Measurements from ENCODE around the gene CRACR2A. TPM values are rescaled to one million over a fixed set of nuclear protein-coding genes. Genes with fewer than 3 reads are reported as not detected.

Gene CRACR2A
- total and polyA plus RNA-seq, 2 of the 4 experiments (the other 2 are of a cell fraction): 0.54 to 0.60 TPM

DNA sequence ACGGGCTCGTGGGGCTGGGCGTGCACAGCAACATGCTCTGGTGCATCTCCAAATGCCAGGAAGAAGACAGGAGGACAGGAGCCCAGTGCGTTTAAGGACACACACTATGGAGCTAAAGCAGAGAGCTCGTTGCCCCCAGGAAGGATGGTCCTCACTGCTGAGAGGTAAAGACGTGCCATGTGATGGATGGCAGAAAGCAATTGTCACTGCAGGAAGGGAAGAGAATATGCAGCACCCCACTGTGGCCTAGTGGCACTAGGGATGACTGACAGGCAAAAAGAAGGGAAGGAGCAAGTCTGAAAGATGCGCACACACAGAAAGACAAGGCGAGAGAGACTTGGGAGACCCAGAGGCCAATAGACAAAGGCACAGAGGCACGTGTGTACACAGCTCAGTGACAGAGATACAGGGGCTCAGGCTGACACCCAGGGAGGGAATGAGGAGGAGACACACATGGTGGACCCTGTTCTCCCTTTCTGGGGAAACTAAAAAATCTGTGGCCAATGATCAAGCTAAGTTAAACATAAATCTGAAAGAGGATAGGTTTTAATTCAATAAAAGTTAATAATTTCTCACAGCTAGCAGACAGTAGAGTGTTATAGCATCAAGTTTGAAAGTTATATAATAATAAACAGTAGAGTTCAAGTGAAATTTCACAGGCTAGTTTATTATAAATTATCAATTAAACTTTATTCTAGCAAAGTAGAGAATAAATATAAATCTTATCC is 78.8 kb downstream of the CRACR2A start:
- H3K27ac ChIP-seq (ENCODE audit: insufficient read depth, low read length): no peak overlapping the region
- POLR2A ChIA-PET (ENCODE audit: unreplicated experiment): no interaction called here
- H4K8ac ChIP-seq (ENCODE audit: low read depth in 2 of 2, low read length in 2 of 2): no peak overlapping the region
- H2AK5ac ChIP-seq (ENCODE audit: low read depth, low read length): no peak overlapping the region
- CTCF ChIA-PET: no interaction called here
- DNase-seq (no peak), ATAC-seq (ENCODE audit: low read depth) (no peak)
- no peak overlapping the region for H2BK20ac ChIP-seq (ENCODE audit: low read depth, low read length)
- dilution Hi-C loops (cut with HindIII; ENCODE audit: low sequenced_read_pairs, unreplicated experiment) (no loop called here), intact Hi-C loops (cut with micrococcal nuclease) (no loop called here), in situ Hi-C loops (cut with MboI; ENCODE audit: low sequenced_read_pairs) (no loop called here)
- no peak overlapping the region for H4K91ac ChIP-seq (ENCODE audit: insufficient read depth, low read depth, low read length)
- TF ChIP-seq, protein P1, sequence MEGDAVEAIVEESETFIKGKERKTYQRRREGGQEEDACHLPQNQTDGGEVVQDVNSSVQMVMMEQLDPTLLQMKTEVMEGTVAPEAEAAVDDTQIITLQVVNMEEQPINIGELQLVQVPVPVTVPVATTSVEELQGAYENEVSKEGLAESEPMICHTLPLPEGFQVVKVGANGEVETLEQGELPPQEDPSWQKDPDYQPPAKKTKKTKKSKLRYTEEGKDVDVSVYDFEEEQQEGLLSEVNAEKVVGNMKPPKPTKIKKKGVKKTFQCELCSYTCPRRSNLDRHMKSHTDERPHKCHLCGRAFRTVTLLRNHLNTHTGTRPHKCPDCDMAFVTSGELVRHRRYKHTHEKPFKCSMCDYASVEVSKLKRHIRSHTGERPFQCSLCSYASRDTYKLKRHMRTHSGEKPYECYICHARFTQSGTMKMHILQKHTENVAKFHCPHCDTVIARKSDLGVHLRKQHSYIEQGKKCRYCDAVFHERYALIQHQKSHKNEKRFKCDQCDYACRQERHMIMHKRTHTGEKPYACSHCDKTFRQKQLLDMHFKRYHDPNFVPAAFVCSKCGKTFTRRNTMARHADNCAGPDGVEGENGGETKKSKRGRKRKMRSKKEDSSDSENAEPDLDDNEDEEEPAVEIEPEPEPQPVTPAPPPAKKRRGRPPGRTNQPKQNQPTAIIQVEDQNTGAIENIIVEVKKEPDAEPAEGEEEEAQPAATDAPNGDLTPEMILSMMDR (conservative IDR thresholded peaks at IDR 0.05; ENCODE audit: low read depth, low read length): no peak
- TF ChIP-seq POLR2A (IDR thresholded peaks at IDR 0.05; ENCODE audit: low read depth, low read length): no peak
- no peak for TF ChIP-seq CHD1 (IDR thresholded peaks at IDR 0.05; ENCODE audit: low read depth, low read length)
- TF ChIP-seq, protein P2, sequence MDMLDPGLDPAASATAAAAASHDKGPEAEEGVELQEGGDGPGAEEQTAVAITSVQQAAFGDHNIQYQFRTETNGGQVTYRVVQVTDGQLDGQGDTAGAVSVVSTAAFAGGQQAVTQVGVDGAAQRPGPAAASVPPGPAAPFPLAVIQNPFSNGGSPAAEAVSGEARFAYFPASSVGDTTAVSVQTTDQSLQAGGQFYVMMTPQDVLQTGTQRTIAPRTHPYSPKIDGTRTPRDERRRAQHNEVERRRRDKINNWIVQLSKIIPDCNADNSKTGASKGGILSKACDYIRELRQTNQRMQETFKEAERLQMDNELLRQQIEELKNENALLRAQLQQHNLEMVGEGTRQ (IDR thresholded peaks at IDR 0.05; ENCODE audit: low read depth, low read length): no peak
- TF ChIP-seq BHLHE40 (IDR thresholded peaks at IDR 0.05; ENCODE audit: low read depth, low read length): no peak
- TF ChIP-seq, protein P3, sequence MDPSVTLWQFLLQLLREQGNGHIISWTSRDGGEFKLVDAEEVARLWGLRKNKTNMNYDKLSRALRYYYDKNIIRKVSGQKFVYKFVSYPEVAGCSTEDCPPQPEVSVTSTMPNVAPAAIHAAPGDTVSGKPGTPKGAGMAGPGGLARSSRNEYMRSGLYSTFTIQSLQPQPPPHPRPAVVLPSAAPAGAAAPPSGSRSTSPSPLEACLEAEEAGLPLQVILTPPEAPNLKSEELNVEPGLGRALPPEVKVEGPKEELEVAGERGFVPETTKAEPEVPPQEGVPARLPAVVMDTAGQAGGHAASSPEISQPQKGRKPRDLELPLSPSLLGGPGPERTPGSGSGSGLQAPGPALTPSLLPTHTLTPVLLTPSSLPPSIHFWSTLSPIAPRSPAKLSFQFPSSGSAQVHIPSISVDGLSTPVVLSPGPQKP (IDR thresholded peaks at IDR 0.05; ENCODE audit: borderline replicate concordance, low read depth, low read length): no peak
- TF ChIP-seq FOS (IDR thresholded peaks at IDR 0.05; ENCODE audit: low read depth, low read length): no peak
- TF ChIP-seq RFX5 (IDR thresholded peaks at IDR 0.05; ENCODE audit: low read depth, low read length): no peak
- TF ChIP-seq MXI1 (IDR thresholded peaks at IDR 0.05; ENCODE audit: borderline replicate concordance, low read depth, low read length): no peak
- TF ChIP-seq NFE2L2 (IDR thresholded peaks at IDR 0.05; ENCODE audit: low read depth, low read length): no peak
- no peak for TF ChIP-seq RAD21 (IDR thresholded peaks at IDR 0.05; ENCODE audit: low read length)
- BruUV-seq (replicated peaks): no TSS peak
- H3K23ac ChIP-seq (ENCODE audit: low read depth, low read length): no peak overlapping the region
- H3K4me1 ChIP-seq (ENCODE audit: control insufficient read depth, insufficient read depth, low read length): no peaks in the 10 kb centered on the region
- no peak overlapping the region for H4K5ac ChIP-seq (ENCODE audit: low read depth, low read length)
- H3K27me3 ChIP-seq (ENCODE audit: control insufficient read depth, insufficient read depth, low read length): peaks cover 30% of the 10 kb centered on the region
- H3K4ac ChIP-seq (ENCODE audit: low read depth, low read length): no peak overlapping the region
- H3K79me1 ChIP-seq (ENCODE audit: low read depth in 1 of 2, low read length in 2 of 2): no peaks in the 10 kb centered on the region
- no peaks in the 10 kb centered on the region for H3K9me3 ChIP-seq (ENCODE audit: control insufficient read depth, insufficient read depth, low read length)
- H3K4me2 ChIP-seq (ENCODE audit: low read depth, low read length): no peak overlapping the region
- no peak overlapping the region for H3K18ac ChIP-seq (ENCODE audit: low read depth, low read length)
- no peak overlapping the region for H3K9ac ChIP-seq (ENCODE audit: low read depth, low read length)
- H2BK120ac ChIP-seq (ENCODE audit: low read depth, low read length): no peak overlapping the region
- H3K56ac ChIP-seq (ENCODE audit: extremely low read depth, insufficient read depth, low read length): no peak overlapping the region
- H2AK9ac ChIP-seq (replicated peaks; ENCODE audit: low read depth, low read length, poor library complexity): no peak overlapping the region
- peak overlapping the region; percentile 46 for H2AFZ ChIP-seq (replicated peaks; ENCODE audit: low read length, poor library complexity)
- H2BK15ac ChIP-seq (ENCODE audit: low read depth, low read length): no peak overlapping the region
- no peaks in the 10 kb centered on the region for H3K36me3 ChIP-seq (ENCODE audit: control insufficient read depth, insufficient read depth, low read length)
- WGBS, 2 experiments (ENCODE audit: extremely low coverage in 2 of 2, insufficient read length in 1 of 2): 60% methylated on average over 7 of the region's 9 CpGs; no CpG with 5 or more reads in 1 of the 2 experiments
- H2BK5ac ChIP-seq (ENCODE audit: low read depth, low read length, poor library complexity, severe bottlenecking): no peak overlapping the region
- no peaks in the 10 kb centered on the region for H3K9me1 ChIP-seq (ENCODE audit: insufficient read depth, low read length)
- no peak overlapping the region for H3K14ac ChIP-seq (replicated peaks; ENCODE audit: low read depth, low read length)
- H4K20me1 ChIP-seq (ENCODE audit: insufficient read depth, low read length): no peaks in the 10 kb centered on the region
- H3K4me3 ChIP-seq (ENCODE audit: insufficient read depth, low read depth, low read length): no peak overlapping the region

Data from IMR-90 (cell line).